COLO668 (cell line): Measurements from ENCODE around the gene ADRA2B.
"Not testable (repeated sequence)": the region's sequence is repeated elsewhere in the genome, so short reads cannot be mapped to it uniquely, and the experiment has no call there.

Source experiments
- DNase-seq: peaks from one replicate; lab custom pipeline; 2025; ENCODE audit not compliant: unreplicated experiment; lab: John Stamatoyannopoulos, UW

Gene ADRA2B

GRCh38 chr2:96150791-96151594 lies 34.6 kb upstream of the ADRA2B start:
- DNase-seq, result no peak

- DNase-seq, result no peak
These were observed 33.8 kb upstream of the ADRA2B start for GRCh38 chr2:96150007-96150640.

- peak; percentile 68 for DNase-seq
These were observed 32.2 kb upstream of the ADRA2B start for GRCh38 chr2:96148410-96149217.

GRCh38 chr2:96147593-96148201 lies 31.3 kb upstream of the ADRA2B start:
- DNase-seq, result no peak

GRCh38 chr2:96146881-96147592 lies 30.7 kb upstream of the ADRA2B start:
- DNase-seq, result no peak

GRCh38 chr2:96146153-96146880 lies 29.9 kb upstream of the ADRA2B start:
- no peak for DNase-seq

- no peak for DNase-seq
These were observed 29.4 kb upstream of the ADRA2B start for GRCh38 chr2:96145848-96146152.

GRCh38 chr2:96145036-96145847 lies 28.9 kb upstream of the ADRA2B start, which contains the start of gene DUSP2:
DUSP2 (minus strand) TSS chr2:96145440; CDS start chr2:96145354, 86 bp downstream.
- DNase-seq, result peak; percentile 81

- DNase-seq, result no peak
These were observed 28.2 kb upstream of the ADRA2B start for GRCh38 chr2:96144481-96145035.

GRCh38 chr2:96143848-96144480 lies 27.6 kb upstream of the ADRA2B start:
- DNase-seq, result peak; percentile 22

GRCh38 chr2:96143231-96143847 lies 27.0 kb upstream of the ADRA2B start:
- DNase-seq, result no peak

GRCh38 chr2:96142217-96143113 lies 26.1 kb upstream of the ADRA2B start:
- no peak for DNase-seq

GRCh38 chr2:96141624-96141967 lies 25.2 kb upstream of the ADRA2B start:
- DNase-seq, result not testable (repeated sequence)

GRCh38 chr2:96140941-96141623 lies 24.7 kb upstream of the ADRA2B start:
- no peak for DNase-seq

GRCh38 chr2:96139181-96139758 lies 22.9 kb upstream of the ADRA2B start:
- DNase-seq, result no peak
